Measurements from ENCODE around the gene PSMD14. TPM values are rescaled to one million over a fixed set of nuclear protein-coding genes. Genes with fewer than 3 reads are reported as not detected.

Gene PSMD14
- total and polyA plus RNA-seq, 3 experiments from 2014 or later, result 53.8 to 106 (median 100) TPM

DNA sequence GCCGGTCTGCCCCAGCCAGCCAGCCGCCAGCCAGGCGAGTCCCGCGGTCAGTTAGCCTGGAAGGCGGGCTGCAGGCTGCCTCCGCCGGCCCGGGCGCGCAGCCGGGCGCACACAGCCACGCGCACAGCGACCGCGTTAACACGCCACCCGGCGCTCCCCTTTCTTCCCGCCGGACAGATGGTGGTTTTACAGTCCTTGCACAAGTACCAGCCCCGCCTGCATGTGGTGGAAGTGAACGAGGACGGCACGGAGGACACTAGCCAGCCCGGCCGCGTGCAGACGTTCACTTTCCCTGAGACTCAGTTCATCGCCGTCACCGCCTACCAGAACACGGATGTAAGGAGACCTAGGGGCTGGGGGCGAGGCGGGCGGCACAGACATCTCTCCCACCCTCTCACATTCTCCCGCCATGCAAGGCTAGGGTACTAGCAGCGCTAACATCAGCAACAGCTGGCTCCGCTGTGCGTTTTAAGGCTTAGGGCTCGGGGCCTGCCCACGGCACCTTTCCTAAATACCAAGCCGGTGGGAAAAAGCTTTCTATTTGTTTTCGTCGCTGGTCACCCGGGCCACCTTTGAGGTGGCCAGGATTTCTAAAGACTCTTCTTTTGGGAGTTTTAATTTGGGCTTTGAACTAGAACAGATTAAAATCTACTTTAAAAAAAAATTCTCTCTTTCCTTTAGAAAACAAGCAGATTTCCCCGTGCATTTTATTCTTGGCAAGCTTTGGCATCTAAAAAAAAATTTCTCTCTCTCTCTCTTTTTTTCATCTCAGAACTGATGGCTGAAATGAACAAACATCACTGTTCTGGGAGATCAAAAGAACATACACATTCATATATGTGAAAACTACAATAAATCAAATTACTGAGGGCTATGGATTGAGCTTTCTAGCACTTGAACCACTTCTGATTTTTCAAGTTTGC, 110.8 kb downstream of the PSMD14 start:
- DNase-seq, result no peak
- Mint-ChIP-seq H3K9me3 (peaks cover 0 to 6% (median 0%) of the 10 kb centered on the region in 5 donors), H3K4me1 (peaks cover 40 to 59% (median 56%) of the 10 kb centered on the region in 3 donors), H3K36me3 (no peaks in the 10 kb centered on the region), H3K27me3 (peaks cover 72 to 90% of the 10 kb centered on the region in 2 donors), H3K27ac (peak overlapping the region in 1 of 8 donors; percentile 44), H3K4me3 (peak overlapping the region in 4 of 7 donors; percentile 27 to 75 (median 57))
- ChIA-PET POLR2A (no interaction called here), CTCF (no interaction called here)
- Histone ChIP-seq H3K4me3 (ENCODE audit: low read length) (no peak overlapping the region), H3K36me3 (ENCODE audit: insufficient read depth, low read length) (no peaks in the 10 kb centered on the region), H3K27ac (ENCODE audit: low read depth, low read length) (no peak overlapping the region), H3K9me3 (ENCODE audit: low read length) (no peaks in the 10 kb centered on the region), H3K27me3 (ENCODE audit: insufficient read depth, low read length, poor library complexity, severe bottlenecking) (peaks cover 75% of the 10 kb centered on the region), H3K4me1 (ENCODE audit: insufficient read depth, low read length) (peaks cover 29% of the 10 kb centered on the region)

DNA sequence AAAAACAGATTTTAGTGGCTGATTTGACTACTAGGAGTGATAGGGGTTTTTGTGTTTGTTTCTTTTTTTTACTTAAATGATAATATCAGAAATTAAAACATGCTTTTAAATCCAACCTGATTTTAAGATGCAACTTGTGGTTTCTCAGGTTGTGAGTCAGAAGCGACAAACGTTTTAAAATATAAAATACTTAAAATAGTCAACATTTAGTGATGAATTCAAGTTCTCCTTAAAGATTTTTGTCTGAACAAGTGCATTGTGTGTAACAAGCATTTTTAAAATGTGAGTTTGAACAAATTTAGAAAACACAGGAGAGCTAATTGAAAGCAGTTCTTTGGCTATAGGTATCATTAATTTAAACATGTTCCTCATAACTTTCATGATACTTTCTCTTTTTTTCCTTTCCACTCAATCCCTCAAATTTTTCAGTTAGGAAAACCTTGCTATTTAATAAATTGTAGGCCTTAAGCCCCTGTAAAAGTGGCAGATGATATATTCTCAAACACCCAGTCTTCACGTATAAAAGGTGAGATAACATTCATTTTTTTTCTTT, 111.5 kb downstream of the PSMD14 start:
- H3K4me1 ChIP-seq (ENCODE audit: insufficient read depth, low read length), result peaks cover 35% of the 10 kb centered on the region
- peaks cover 82% of the 10 kb centered on the region for H3K27me3 ChIP-seq (ENCODE audit: insufficient read depth, low read length, poor library complexity, severe bottlenecking)
- H3K36me3 Mint-ChIP-seq, result no peaks in the 10 kb centered on the region
- H3K4me3 ChIP-seq (ENCODE audit: low read length), result no peak overlapping the region
- H3K4me1 Mint-ChIP-seq, result peaks cover 46 to 65% (median 59%) of the 10 kb centered on the region in 3 donors
- no peak overlapping the region for H3K27ac ChIP-seq (ENCODE audit: low read depth, low read length)
- peak overlapping the region in 1 of 8 donors; percentile 35 for H3K27ac Mint-ChIP-seq
- no peak overlapping the region for H3K4me3 Mint-ChIP-seq
- H3K27me3 Mint-ChIP-seq, result peaks cover 78 to 94% of the 10 kb centered on the region in 2 donors
- H3K9me3 ChIP-seq (ENCODE audit: low read length), result no peaks in the 10 kb centered on the region
- DNase-seq, result no peak
- CTCF ChIA-PET, result no interaction called here
- no peaks in the 10 kb centered on the region for H3K36me3 ChIP-seq (ENCODE audit: insufficient read depth, low read length)
- H3K9me3 Mint-ChIP-seq, result peaks cover 0 to 6% (median 2%) of the 10 kb centered on the region in 5 donors
- POLR2A ChIA-PET, result no interaction called here

DNA sequence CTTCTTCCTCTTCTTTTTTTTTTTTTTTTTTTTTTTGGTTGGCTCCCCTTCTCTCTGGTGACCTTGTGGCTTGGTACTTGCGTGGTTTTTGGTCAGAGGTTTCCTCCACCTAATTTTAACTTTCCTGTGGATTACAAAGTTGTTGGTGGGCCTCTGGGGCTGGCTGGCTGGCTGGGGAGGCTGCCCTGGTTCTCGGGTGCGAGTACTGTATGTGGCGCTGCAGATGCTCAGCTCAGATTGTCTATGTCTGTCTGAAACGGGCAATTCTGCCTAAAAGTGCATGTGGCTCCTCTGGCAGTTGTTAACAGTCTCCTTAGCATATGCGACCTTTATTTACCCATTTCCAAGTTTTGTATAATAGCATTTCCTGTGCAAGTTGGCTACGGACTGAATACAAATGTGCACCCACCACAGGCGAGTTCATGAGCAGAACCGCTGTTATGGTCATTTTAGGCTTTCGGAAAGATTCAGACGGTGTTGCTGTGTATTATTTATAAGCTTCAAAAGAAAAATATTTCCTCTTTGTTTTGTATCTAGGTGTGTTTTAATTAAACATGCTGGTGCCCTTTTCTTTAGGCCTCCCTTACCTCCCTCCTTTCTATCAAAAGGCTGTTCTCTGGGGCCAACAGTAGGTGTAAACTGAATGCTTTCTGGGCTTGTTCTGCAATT, 112.3 kb downstream of the PSMD14 start:
- H3K4me1 Mint-ChIP-seq, result peaks cover 46 to 61% (median 53%) of the 10 kb centered on the region in 3 donors
- Histone ChIP-seq H3K36me3 (ENCODE audit: insufficient read depth, low read length) (no peaks in the 10 kb centered on the region), H3K27ac (ENCODE audit: low read depth, low read length) (no peak overlapping the region), H3K4me1 (ENCODE audit: insufficient read depth, low read length) (peaks cover 27% of the 10 kb centered on the region), H3K27me3 (ENCODE audit: insufficient read depth, low read length, poor library complexity, severe bottlenecking) (peaks cover 85% of the 10 kb centered on the region), H3K9me3 (ENCODE audit: low read length) (no peaks in the 10 kb centered on the region), H3K4me3 (ENCODE audit: low read length) (no peak overlapping the region)
- no peak for DNase-seq
- H3K4me3 Mint-ChIP-seq, result no peak overlapping the region
- ChIA-PET POLR2A (no interaction called here), CTCF (no interaction called here)
- H3K36me3 Mint-ChIP-seq, result no peaks in the 10 kb centered on the region
- peaks cover 78 to 94% of the 10 kb centered on the region in 2 donors for H3K27me3 Mint-ChIP-seq
- no peak overlapping the region for H3K27ac Mint-ChIP-seq
- H3K9me3 Mint-ChIP-seq, result peaks cover 0 to 4% (median 3%) of the 10 kb centered on the region in 5 donors

DNA sequence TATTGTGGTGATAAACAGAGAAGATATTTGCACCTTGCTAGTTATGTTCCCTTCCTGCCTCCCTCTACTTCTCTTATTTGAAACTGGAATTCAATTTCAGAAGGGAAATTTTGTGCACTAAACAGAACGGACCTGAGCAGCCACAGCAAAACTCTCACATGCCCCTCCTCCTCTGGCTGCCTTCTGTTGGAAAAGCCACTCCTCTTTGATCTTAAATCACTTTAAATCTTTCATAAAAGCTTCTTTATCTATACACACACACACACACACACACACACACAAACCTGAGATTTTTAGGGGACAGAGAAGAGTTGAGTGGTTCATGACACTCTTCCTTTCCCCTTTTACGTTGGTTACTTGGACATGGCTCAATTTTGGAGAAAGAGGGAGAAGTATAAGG, 113.5 kb downstream of the PSMD14 start:
- peaks cover 34 to 59% (median 46%) of the 10 kb centered on the region in 3 donors for H3K4me1 Mint-ChIP-seq
- H3K9me3 ChIP-seq (ENCODE audit: low read length), result no peaks in the 10 kb centered on the region
- no peak overlapping the region for H3K4me3 Mint-ChIP-seq
- POLR2A ChIA-PET, result no interaction called here
- H3K36me3 ChIP-seq (ENCODE audit: insufficient read depth, low read length), result no peaks in the 10 kb centered on the region
- H3K27ac ChIP-seq (ENCODE audit: low read depth, low read length), result no peak overlapping the region
- no peak overlapping the region for H3K4me3 ChIP-seq (ENCODE audit: low read length)
- peaks cover 15% of the 10 kb centered on the region for H3K4me1 ChIP-seq (ENCODE audit: insufficient read depth, low read length)
- CTCF ChIA-PET, result no interaction called here
- peaks cover 4 to 12% (median 10%) of the 10 kb centered on the region in 5 donors for H3K9me3 Mint-ChIP-seq
- H3K36me3 Mint-ChIP-seq, result no peaks in the 10 kb centered on the region
- peaks cover 86% of the 10 kb centered on the region for H3K27me3 ChIP-seq (ENCODE audit: insufficient read depth, low read length, poor library complexity, severe bottlenecking)
- no peak overlapping the region for H3K27ac Mint-ChIP-seq
- no peak for DNase-seq
- peaks cover 78 to 93% of the 10 kb centered on the region in 2 donors for H3K27me3 Mint-ChIP-seq

DNA sequence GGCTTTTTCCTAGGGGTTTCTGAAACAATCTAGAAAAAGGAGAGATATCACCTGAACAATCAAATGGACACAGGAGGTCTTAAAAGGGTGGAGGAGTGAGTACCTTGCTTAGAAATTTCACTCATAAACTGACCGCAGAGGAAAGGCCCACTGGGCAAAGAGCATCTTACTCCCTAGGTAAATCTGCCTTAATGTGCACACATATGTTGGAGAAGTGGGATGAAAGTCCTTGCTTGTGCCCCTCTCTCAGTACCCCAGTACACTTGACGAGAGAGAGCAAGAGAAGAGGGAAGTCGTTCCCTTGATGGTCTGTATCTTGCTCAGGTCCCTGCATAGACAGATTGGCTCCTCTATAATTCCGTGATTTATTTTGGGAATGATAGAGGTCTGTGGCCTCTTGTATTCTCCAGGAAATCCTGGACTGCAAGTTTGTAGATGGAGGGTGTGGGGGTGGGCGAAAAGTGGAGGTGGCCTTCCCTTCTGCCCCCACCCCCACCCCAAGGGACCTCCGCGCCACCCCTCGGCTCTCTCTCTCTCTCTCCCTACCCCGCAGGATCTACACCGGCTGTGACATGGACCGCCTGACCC, 114.7 kb downstream of the PSMD14 start:
- peaks cover 4 to 15% (median 12%) of the 10 kb centered on the region in 5 donors for H3K9me3 Mint-ChIP-seq
- Histone ChIP-seq H3K9me3 (ENCODE audit: low read length) (no peaks in the 10 kb centered on the region), H3K27ac (ENCODE audit: low read depth, low read length) (no peak overlapping the region), H3K4me1 (ENCODE audit: insufficient read depth, low read length) (peaks cover 9% of the 10 kb centered on the region), H3K27me3 (ENCODE audit: insufficient read depth, low read length, poor library complexity, severe bottlenecking) (peaks cover 85% of the 10 kb centered on the region), H3K4me3 (ENCODE audit: low read length) (no peak overlapping the region), H3K36me3 (ENCODE audit: insufficient read depth, low read length) (no peaks in the 10 kb centered on the region)
- H3K27me3 Mint-ChIP-seq, result peaks cover 76 to 93% of the 10 kb centered on the region in 2 donors
- peak overlapping the region in 1 of 8 donors; percentile 9 for H3K27ac Mint-ChIP-seq
- ChIA-PET POLR2A (no interaction called here), CTCF (no interaction called here)
- DNase-seq, result no peak
- peak overlapping the region; percentile 32 to 72 (median 60) for H3K4me3 Mint-ChIP-seq
- H3K36me3 Mint-ChIP-seq, result no peaks in the 10 kb centered on the region
- peaks cover 30 to 56% (median 45%) of the 10 kb centered on the region in 3 donors for H3K4me1 Mint-ChIP-seq

DNA sequence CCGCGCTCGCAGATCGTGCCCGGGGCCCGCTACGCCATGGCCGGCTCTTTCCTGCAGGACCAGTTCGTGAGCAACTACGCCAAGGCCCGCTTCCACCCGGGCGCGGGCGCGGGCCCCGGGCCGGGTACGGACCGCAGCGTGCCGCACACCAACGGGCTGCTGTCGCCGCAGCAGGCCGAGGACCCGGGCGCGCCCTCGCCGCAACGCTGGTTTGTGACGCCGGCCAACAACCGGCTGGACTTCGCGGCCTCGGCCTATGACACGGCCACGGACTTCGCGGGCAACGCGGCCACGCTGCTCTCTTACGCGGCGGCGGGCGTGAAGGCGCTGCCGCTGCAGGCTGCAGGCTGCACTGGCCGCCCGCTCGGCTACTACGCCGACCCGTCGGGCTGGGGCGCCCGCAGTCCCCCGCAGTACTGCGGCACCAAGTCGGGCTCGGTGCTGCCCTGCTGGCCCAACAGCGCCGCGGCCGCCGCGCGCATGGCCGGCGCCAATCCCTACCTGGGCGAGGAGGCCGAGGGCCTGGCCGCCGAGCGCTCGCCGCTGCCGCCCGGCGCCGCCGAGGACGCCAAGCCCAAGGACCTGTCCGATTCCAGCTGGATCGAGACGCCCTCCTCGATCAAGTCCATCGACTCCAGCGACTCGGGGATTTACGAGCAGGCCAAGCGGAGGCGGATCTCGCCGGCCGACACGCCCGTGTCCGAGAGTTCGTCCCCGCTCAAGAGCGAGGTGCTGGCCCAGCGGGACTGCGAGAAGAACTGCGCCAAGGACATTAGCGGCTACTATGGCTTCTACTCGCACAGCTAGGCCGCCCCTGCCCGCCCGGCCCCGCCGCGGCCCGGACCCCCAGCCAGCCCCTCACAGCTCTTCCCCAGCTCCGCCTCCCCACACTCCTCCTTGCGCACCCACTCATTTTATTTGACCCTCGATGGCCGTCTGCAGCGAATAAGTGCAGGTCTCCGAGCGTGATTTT, 115.5 kb downstream of the PSMD14 start:
- peak overlapping the region; percentile 4 for H3K4me3 ChIP-seq (ENCODE audit: low read length)
- H3K36me3 ChIP-seq (ENCODE audit: insufficient read depth, low read length), result no peaks in the 10 kb centered on the region
- H3K27me3 ChIP-seq (ENCODE audit: insufficient read depth, low read length, poor library complexity, severe bottlenecking), result peaks cover 79% of the 10 kb centered on the region
- POLR2A ChIA-PET, result no interaction called here
- Mint-ChIP-seq H3K9me3 (peaks cover 4 to 15% (median 12%) of the 10 kb centered on the region in 5 donors), H3K36me3 (no peaks in the 10 kb centered on the region), H3K4me3 (peak overlapping the region; percentile 6 to 89 (median 74)), H3K4me1 (peaks cover 30 to 49% (median 37%) of the 10 kb centered on the region in 3 donors), H3K27me3 (peaks cover 76 to 90% of the 10 kb centered on the region in 2 donors), H3K27ac (peak overlapping the region in 1 of 8 donors; percentile 20)
- H3K27ac ChIP-seq (ENCODE audit: low read depth, low read length), result no peak overlapping the region
- peaks cover 9% of the 10 kb centered on the region for H3K4me1 ChIP-seq (ENCODE audit: insufficient read depth, low read length)
- peak in 1 of 5 donors; percentile 44 for DNase-seq
- no peaks in the 10 kb centered on the region for H3K9me3 ChIP-seq (ENCODE audit: low read length)
- CTCF ChIA-PET, result interaction anchor here (1.8 kb wide), 1 partner anchor 9 kb away, joined by 5 read pairs; no protein-coding TSS in a partner anchor

DNA sequence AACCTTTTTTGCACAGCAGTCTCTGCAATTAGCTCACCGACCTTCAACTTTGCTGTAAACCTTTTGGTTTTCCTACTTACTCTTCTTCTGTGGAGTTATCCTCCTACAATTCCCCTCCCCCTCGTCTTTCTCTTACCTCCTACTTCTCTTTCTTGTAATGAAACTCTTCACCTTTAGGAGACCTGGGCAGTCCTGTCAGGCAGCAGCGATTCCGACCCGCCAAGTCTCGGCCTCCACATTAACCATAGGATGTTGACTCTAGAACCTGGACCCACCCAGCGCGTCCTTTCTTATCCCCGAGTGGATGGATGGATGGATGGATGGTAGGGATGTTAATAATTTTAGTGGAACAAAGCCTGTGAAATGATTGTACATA, 116.2 kb downstream of the PSMD14 start:
- H3K27ac Mint-ChIP-seq, result peak overlapping the region in 2 of 8 donors; percentile 11 to 20
- CTCF ChIA-PET, result interaction anchor here (1.8 kb wide), 1 partner anchor 10 kb away, joined by 5 read pairs; no protein-coding TSS in a partner anchor

More for the DNA sequence above, 116.2 kb downstream of the PSMD14 start:
- Histone ChIP-seq H3K4me1 (ENCODE audit: insufficient read depth, low read length) (peaks cover 9% of the 10 kb centered on the region), H3K27me3 (ENCODE audit: insufficient read depth, low read length, poor library complexity, severe bottlenecking) (peaks cover 72% of the 10 kb centered on the region), H3K9me3 (ENCODE audit: low read length) (no peaks in the 10 kb centered on the region), H3K4me3 (ENCODE audit: low read length) (peak overlapping the region; percentile 4), H3K36me3 (ENCODE audit: insufficient read depth, low read length) (no peaks in the 10 kb centered on the region), H3K27ac (ENCODE audit: low read depth, low read length) (no peak overlapping the region)
- no peaks in the 10 kb centered on the region for H3K36me3 Mint-ChIP-seq
- H3K27me3 Mint-ChIP-seq, result peaks cover 77 to 90% of the 10 kb centered on the region in 2 donors
- DNase-seq, result no peak
- peaks cover 4 to 15% (median 12%) of the 10 kb centered on the region in 5 donors for H3K9me3 Mint-ChIP-seq
- H3K4me3 Mint-ChIP-seq, result peak overlapping the region; percentile 6 to 89 (median 74)
- POLR2A ChIA-PET, result no interaction called here
- peaks cover 24 to 42% (median 31%) of the 10 kb centered on the region in 3 donors for H3K4me1 Mint-ChIP-seq

All from CD8-positive, alpha-beta memory T cell (primary cell).